H1 (cell line): ENCODE measurements around the gene ELOA. TPM values are rescaled to one million over a fixed set of nuclear protein-coding genes. Genes with fewer than 3 reads are reported as not detected.

Experiments
- BACH1 ChIP-seq: IDR thresholded peaks from 2 replicates; pipeline ENCODE4 v1.6.1; 2012; ENCODE audit warnings: low read length, improper control_type of control experiment
- HDAC2 ChIP-seq, 2 experiments: fragments of 300-600 bp in 1 of 2; sonication (generic) in 1 of 2; IDR thresholded peaks; 2 replicates each; pipeline ENCODE4 v1.6.1; 2011 to 2012; ENCODE audit warnings: low read depth in 2 of 2, low read length in 2 of 2, mild to moderate bottlenecking in 2 of 2, moderate library complexity in 2 of 2, borderline replicate concordance in 1 of 2, inconsistent platforms in 1 of 2
- JUND ChIP-seq: IDR thresholded peaks from 2 replicates; pipeline ENCODE4 v1.6.1; 2011; ENCODE audit warnings: mild to moderate bottlenecking, improper control_type of control experiment, low read length
- MAFK ChIP-seq: IDR thresholded peaks from 2 replicates; pipeline ENCODE4 v1.6.1; 2012; ENCODE audit warnings: low read depth, mild to moderate bottlenecking, improper control_type of control experiment, low read length
- POU5F1 ChIP-seq: IDR thresholded peaks from 2 replicates; pipeline ENCODE4 v1.6.1; 2011; ENCODE audit warnings: low read depth, mild to moderate bottlenecking, low read length, moderate library complexity
- RAD21 ChIP-seq, 2 experiments: IDR thresholded peaks in 1 of 2; conservative IDR thresholded peaks in 1 of 2; 2 replicates each; pipeline ENCODE4 v1.6.1; 2011; ENCODE audit warnings: low read depth in 2 of 2, low read length in 2 of 2, improper control_type of control experiment in 1 of 2, inconsistent platforms in 1 of 2, mild to moderate bottlenecking in 1 of 2, moderate library complexity in 1 of 2
- RNF2 ChIP-seq: fragments of 200-900, 300-1000 bp; sonication (generic); IDR thresholded peaks from 2 replicates; pipeline ENCODE4 v1.7.1; 2016; ENCODE audit warnings: borderline replicate concordance, low read depth, mild to moderate bottlenecking, antibody characterized with exemption, low read length; ENCODE audit not compliant: poor library complexity, severe bottlenecking; ENCODE audit errors: missing control alignments
- SIN3A ChIP-seq, 2 experiments: IDR thresholded peaks in 1 of 2; conservative IDR thresholded peaks in 1 of 2; 2 replicates each; pipeline ENCODE4 v1.6.1; 2011 to 2012; ENCODE audit warnings: low read length in 2 of 2, improper control_type of control experiment in 1 of 2, low read depth in 1 of 2, mild to moderate bottlenecking in 1 of 2
- SP1 ChIP-seq: IDR thresholded peaks from 2 replicates; pipeline ENCODE4 v1.6.1; 2011; ENCODE audit warnings: low read depth, low read length
- TAF1 ChIP-seq: IDR thresholded peaks from 2 replicates; pipeline ENCODE4 v1.6.1; 2011; ENCODE audit warnings: mild to moderate bottlenecking, low read depth, low read length
- polyA plus RNA-seq, 7 experiments: library from polyadenylated mRNA; depleted of rRNA in 3 of 7; stranded (reverse) in 5 of 7; unstranded in 2 of 7; fragments of >200 nt in 5 of 7; fragments of 200-250 nt in 2 of 7; gene quantifications; 1 replicate in 5 of 7; 2 replicates in 1 of 7; 4 replicates in 1 of 7; pipeline versions ENCODE4 v1.2.1 to v1.2.3, GENCODE V29; 2011 to 2013; ENCODE audit warnings: missing spikeins in 2 of 7, mixed read lengths in 2 of 7
- total RNA-seq: library from RNA; stranded (reverse); fragmentation: NEBNext Ultra II Directional; extraction: Animal tissue kit (Norgen Biotek cat#: 25700); gene quantifications from 2 replicates; pipeline ENCODE4 v1.2.1, GENCODE V29; 2021

The ELOA gene
- total and polyA plus RNA-seq, 2 of the 8 experiments (the other 6 are each of a cell fraction or from before 2014, with no cell fraction given) = 15.7 to 61.1 TPM

DNA sequence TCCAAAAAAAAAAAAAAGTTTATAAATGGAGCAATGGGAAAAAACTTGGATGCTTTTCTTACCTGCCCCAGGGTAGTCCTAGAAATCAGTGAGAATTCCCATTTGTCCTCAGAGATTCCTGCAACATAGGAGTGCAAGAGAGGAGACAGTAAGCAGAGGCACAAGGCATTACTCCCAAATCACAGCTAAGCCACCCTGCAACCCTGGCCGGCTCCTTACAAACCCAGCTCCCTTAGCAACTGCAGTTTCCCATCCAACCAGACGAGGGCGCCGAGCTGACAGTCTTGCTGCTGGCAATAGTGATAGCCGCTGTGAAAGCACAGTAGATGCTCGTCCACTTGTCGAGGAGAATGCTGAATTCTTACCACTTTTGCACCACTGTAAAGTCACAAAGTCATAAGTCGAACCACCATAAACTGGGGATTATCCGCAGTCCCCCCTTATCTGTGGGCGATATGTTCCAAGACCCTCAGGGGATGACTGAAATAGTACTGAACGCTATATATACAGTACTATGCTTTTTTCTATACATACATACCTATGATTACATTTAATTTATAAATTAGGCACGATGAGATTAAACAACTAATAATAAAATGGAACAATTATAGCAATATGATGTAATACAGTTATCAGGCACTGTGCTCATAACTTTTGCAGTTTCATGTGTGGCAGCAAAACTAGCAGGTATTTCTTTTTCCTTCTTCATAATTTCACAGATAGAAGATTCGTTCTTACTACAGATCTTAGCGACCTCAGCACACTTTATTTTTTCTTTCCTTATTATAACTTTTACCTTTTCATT is 29.0 kb downstream of the ELOA start (continued):
- TF ChIP-seq HDAC2 (IDR thresholded peaks at IDR 0.05; ENCODE audit: borderline replicate concordance in 1 of 2, low read depth in 2 of 2, low read length in 2 of 2) = no peak
- no peak for TF ChIP-seq BACH1
- TF ChIP-seq TAF1 = no peak
- TF ChIP-seq RNF2 = no peak
- TF ChIP-seq MAFK = no peak
- peak; percentile 78 to 85 for TF ChIP-seq RAD21 (IDR thresholded peaks at IDR 0.05 in 1 of 2, conservative IDR thresholded peaks at IDR 0.05 in 1 of 2; ENCODE audit: low read depth in 2 of 2, low read length in 2 of 2)
- TF ChIP-seq JUND = no peak
- TF ChIP-seq POU5F1 = no peak
- TF ChIP-seq SIN3A (conservative IDR thresholded peaks at IDR 0.05 in 1 of 2, IDR thresholded peaks at IDR 0.05 in 1 of 2; ENCODE audit: low read depth in 1 of 2, low read length in 2 of 2) = 0 out of 4 replicates have a peak, but pooled peaks of 1 of the 2 experiments have one; percentile 33
- no peak for TF ChIP-seq SP1
